ENCODE data around the gene MADCAM1. TPM values are rescaled to one million over a fixed set of nuclear protein-coding genes. Genes with fewer than 3 reads are reported as not detected.

Gene MADCAM1
- total RNA-seq, 1 experiment from 2014 or later = 0.84 TPM

- intact Hi-C loops (cut with micrococcal nuclease; ENCODE audit: unreplicated experiment) = no loop called here
- H3K27me3 ChIP-seq (replicated peaks; ENCODE audit: insufficient read depth, low read depth, low read length, poor library complexity) = no peaks in the 10 kb centered on the region
- BruUV-seq (replicated peaks) = no TSS peak
- no peak overlapping the region for H3K4me3 ChIP-seq (ENCODE audit: low read depth, low read length, poor library complexity, severe bottlenecking)
- POLR2A ChIA-PET (ENCODE audit: low non-redundant PET) = no interaction called here
- CTCF ChIA-PET = no interaction called here
- no peak overlapping the region for H3K27ac ChIP-seq (ENCODE audit: low read depth, low read length, poor library complexity, severe bottlenecking)
- DNase-seq (ENCODE audit: low spot score) = no peak
- H3K4me1 ChIP-seq (ENCODE audit: insufficient read depth, low read length, poor library complexity, severe bottlenecking) = no peaks in the 10 kb centered on the region
- TF ChIP-seq EZH2 (IDR thresholded peaks at IDR 0.05; ENCODE audit: borderline replicate concordance, low read depth, low read length, poor library complexity, severe bottlenecking) (no peak), CTCF (conservative IDR thresholded peaks at IDR 0.05; ENCODE audit: low read depth, low read length) (no peak)
- H3K36me3 ChIP-seq (ENCODE audit: insufficient read depth, low read length, poor library complexity, severe bottlenecking) = peaks cover 30% of the 10 kb centered on the region
- no peaks in the 10 kb centered on the region for H3K9me3 ChIP-seq (ENCODE audit: low read depth, low read length, poor library complexity, severe bottlenecking)
Observed at GRCh38 chr19:541699-542098, 45.4 kb downstream of the MADCAM1 start.

- Histone ChIP-seq H3K4me3 (ENCODE audit: low read depth, low read length, poor library complexity, severe bottlenecking) (no peak overlapping the region), H3K4me1 (ENCODE audit: insufficient read depth, low read length, poor library complexity, severe bottlenecking) (no peaks in the 10 kb centered on the region), H3K9me3 (ENCODE audit: low read depth, low read length, poor library complexity, severe bottlenecking) (no peaks in the 10 kb centered on the region), H3K36me3 (ENCODE audit: insufficient read depth, low read length, poor library complexity, severe bottlenecking) (peaks cover 25% of the 10 kb centered on the region), H3K27me3 (replicated peaks; ENCODE audit: insufficient read depth, low read depth, low read length, poor library complexity) (no peaks in the 10 kb centered on the region), H3K27ac (ENCODE audit: low read depth, low read length, poor library complexity, severe bottlenecking) (no peak overlapping the region)
- TF ChIP-seq EZH2 (IDR thresholded peaks at IDR 0.05; ENCODE audit: borderline replicate concordance, low read depth, low read length, poor library complexity, severe bottlenecking) = no peak
- no peak for TF ChIP-seq CTCF (conservative IDR thresholded peaks at IDR 0.05; ENCODE audit: low read depth, low read length)
- ChIA-PET CTCF (interaction anchor here (0.6 kb wide), 1 partner anchor 338 kb away, joined by 3 read pairs; no protein-coding TSS in a partner anchor), POLR2A (ENCODE audit: low non-redundant PET) (no interaction called here)
- no TSS peak for BruUV-seq (replicated peaks)
- no peak for DNase-seq (ENCODE audit: low spot score)
- intact Hi-C loops (cut with micrococcal nuclease; ENCODE audit: unreplicated experiment) = no loop called here
Observed at GRCh38 chr19:542173-542866, 46.0 kb downstream of the MADCAM1 start.

- BruUV-seq (replicated peaks) = no TSS peak
- TF ChIP-seq EZH2 (IDR thresholded peaks at IDR 0.05; ENCODE audit: borderline replicate concordance, low read depth, low read length, poor library complexity, severe bottlenecking) (no peak), CTCF (conservative IDR thresholded peaks at IDR 0.05; ENCODE audit: low read depth, low read length) (no peak)
Observed at GRCh38 chr19:543910-544608, 47.8 kb downstream of the MADCAM1 start, which contains the start of gene GZMM. Gene GZMM (plus strand): TSS chr19:544053. CDS start chr19:544072, 19 bp downstream.

More at GRCh38 chr19:543910-544608, 47.8 kb downstream of the MADCAM1 start, which contains the start of gene GZMM:
- H3K9me3 ChIP-seq (ENCODE audit: low read depth, low read length, poor library complexity, severe bottlenecking) = no peaks in the 10 kb centered on the region
- peaks cover 14% of the 10 kb centered on the region for H3K36me3 ChIP-seq (ENCODE audit: insufficient read depth, low read length, poor library complexity, severe bottlenecking)
- H3K4me1 ChIP-seq (ENCODE audit: insufficient read depth, low read length, poor library complexity, severe bottlenecking) = no peaks in the 10 kb centered on the region
- no peak within 1 kb of the TSS for H3K27ac ChIP-seq (ENCODE audit: low read depth, low read length, poor library complexity, severe bottlenecking)
- DNase-seq (ENCODE audit: low spot score) = peak; percentile 50
- ChIA-PET CTCF (no interaction called here), POLR2A (ENCODE audit: low non-redundant PET) (no interaction called here)
- H3K27me3 ChIP-seq (replicated peaks; ENCODE audit: insufficient read depth, low read depth, low read length, poor library complexity) = no peaks in the 10 kb centered on the region
- intact Hi-C loops (cut with micrococcal nuclease; ENCODE audit: unreplicated experiment) = no loop called here
- H3K4me3 ChIP-seq (ENCODE audit: low read depth, low read length, poor library complexity, severe bottlenecking) = no peak within 1 kb of the TSS
